ENCODE results near the gene GPR160. TPM values are rescaled to one million over a fixed set of nuclear protein-coding genes. Genes with fewer than 3 reads are reported as not detected.

Gene GPR160
- total RNA-seq, 1 experiment from 2014 or later: 15.7 TPM

DNA sequence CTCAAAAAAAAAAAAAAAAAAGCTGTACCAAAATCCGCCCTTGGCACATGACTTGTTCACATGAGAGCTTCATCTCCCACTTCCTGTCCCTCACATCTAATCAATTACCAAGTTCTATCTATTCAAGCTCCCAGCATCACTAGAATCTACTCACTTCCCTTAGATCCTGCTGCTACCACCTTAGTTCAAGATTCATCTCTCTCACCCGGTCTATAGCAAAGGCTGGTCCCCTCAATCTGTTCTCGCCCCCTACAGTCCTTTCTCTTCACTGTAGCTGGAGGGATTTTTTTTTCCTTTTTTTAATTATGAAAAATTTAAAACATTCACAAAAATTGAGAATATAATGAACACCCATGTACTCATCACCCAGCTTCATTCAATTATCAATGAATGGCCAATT is 16.7 kb upstream of the GPR160 start:
- ChIA-PET POLR2A (ENCODE audit: unreplicated experiment) (no interaction called here), CTCF (interaction anchor here (0.6 kb wide), 1 partner anchor 27 kb away, joined by 3 read pairs; no protein-coding TSS in a partner anchor)
- Histone ChIP-seq H3K27me3 (ENCODE audit: low read length) (no peaks in the 10 kb centered on the region), H3K9ac (ENCODE audit: low read length) (no peak overlapping the region), H2AFZ (ENCODE audit: low read length) (no peak overlapping the region), H4K20me1 (ENCODE audit: low read length) (no peaks in the 10 kb centered on the region), H3K27ac (ENCODE audit: low read length) (no peak overlapping the region), H3K4me2 (ENCODE audit: low read length) (no peak overlapping the region), H3K9me2 (replicated peaks; ENCODE audit: low read length) (no peaks in the 10 kb centered on the region), H3K79me2 (ENCODE audit: low read length) (no peaks in the 10 kb centered on the region), H3K4me3 (ENCODE audit: low read length) (no peak overlapping the region), H3K9me3 (ENCODE audit: low read length) (no peaks in the 10 kb centered on the region), H3F3A (ENCODE audit: low read length, unreplicated experiment) (no peaks in the 10 kb centered on the region), H3K36me3 (ENCODE audit: low read depth, low read length) (no peaks in the 10 kb centered on the region), H3K4me1 (ENCODE audit: insufficient read depth, low read length) (no peaks in the 10 kb centered on the region)
- ATAC-seq (no peak), DNase-seq (no peak)
- intact Hi-C loops (cut with micrococcal nuclease): no loop called here
- TF ChIP-seq EZH2 (IDR thresholded peaks at IDR 0.05; ENCODE audit: low read length, unreplicated experiment): no peak
- TF ChIP-seq, protein P1, sequence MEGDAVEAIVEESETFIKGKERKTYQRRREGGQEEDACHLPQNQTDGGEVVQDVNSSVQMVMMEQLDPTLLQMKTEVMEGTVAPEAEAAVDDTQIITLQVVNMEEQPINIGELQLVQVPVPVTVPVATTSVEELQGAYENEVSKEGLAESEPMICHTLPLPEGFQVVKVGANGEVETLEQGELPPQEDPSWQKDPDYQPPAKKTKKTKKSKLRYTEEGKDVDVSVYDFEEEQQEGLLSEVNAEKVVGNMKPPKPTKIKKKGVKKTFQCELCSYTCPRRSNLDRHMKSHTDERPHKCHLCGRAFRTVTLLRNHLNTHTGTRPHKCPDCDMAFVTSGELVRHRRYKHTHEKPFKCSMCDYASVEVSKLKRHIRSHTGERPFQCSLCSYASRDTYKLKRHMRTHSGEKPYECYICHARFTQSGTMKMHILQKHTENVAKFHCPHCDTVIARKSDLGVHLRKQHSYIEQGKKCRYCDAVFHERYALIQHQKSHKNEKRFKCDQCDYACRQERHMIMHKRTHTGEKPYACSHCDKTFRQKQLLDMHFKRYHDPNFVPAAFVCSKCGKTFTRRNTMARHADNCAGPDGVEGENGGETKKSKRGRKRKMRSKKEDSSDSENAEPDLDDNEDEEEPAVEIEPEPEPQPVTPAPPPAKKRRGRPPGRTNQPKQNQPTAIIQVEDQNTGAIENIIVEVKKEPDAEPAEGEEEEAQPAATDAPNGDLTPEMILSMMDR (conservative IDR thresholded peaks at IDR 0.05; ENCODE audit: low read depth, low read length): peak; percentile 31; the same call in 1 of the 2 replicates
- no TSS peak for BruUV-seq (replicated peaks)

DNA sequence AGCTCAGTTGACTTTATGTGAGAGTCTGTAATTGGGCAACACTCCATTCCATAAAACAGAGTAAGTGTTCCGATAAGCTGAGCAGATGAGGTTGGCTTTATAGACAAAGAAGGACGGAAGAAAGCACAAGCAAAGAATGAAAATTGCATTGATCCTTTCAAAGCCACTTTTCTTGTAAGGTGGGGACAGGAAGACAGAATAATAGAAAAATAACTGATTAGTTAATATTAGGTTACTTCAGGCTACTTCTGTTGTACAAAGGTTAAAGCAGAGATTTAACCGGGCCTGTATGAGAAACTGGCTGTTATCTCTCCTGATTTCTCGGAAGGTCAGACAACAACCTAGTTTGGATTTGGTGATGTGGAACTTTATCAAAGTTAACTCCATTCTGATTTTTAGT is 15.5 kb upstream of the GPR160 start:
- Histone ChIP-seq H3K9ac (ENCODE audit: low read length) (no peak overlapping the region), H3K27me3 (ENCODE audit: low read length) (no peaks in the 10 kb centered on the region), H2AFZ (ENCODE audit: low read length) (no peak overlapping the region), H3K36me3 (ENCODE audit: low read depth, low read length) (no peaks in the 10 kb centered on the region), H4K20me1 (ENCODE audit: low read length) (no peaks in the 10 kb centered on the region), H3K4me2 (ENCODE audit: low read length) (no peak overlapping the region), H3K4me3 (ENCODE audit: low read length) (no peak overlapping the region), H3K79me2 (ENCODE audit: low read length) (no peaks in the 10 kb centered on the region), H3K4me1 (ENCODE audit: insufficient read depth, low read length) (no peaks in the 10 kb centered on the region), H3K9me3 (ENCODE audit: low read length) (no peaks in the 10 kb centered on the region), H3K9me2 (replicated peaks; ENCODE audit: low read length) (no peaks in the 10 kb centered on the region), H3F3A (ENCODE audit: low read length, unreplicated experiment) (no peaks in the 10 kb centered on the region), H3K27ac (ENCODE audit: low read length) (no peak overlapping the region)
- ChIA-PET CTCF (no interaction called here), POLR2A (ENCODE audit: unreplicated experiment) (no interaction called here)
- no peak for ATAC-seq
- no peak for DNase-seq
- no peak for TF ChIP-seq EZH2 (IDR thresholded peaks at IDR 0.05; ENCODE audit: low read length, unreplicated experiment)
- TF ChIP-seq, protein P1 (conservative IDR thresholded peaks at IDR 0.05; ENCODE audit: low read depth, low read length): no peak
- TF ChIP-seq EZH2phosphoT487 (IDR thresholded peaks at IDR 0.05; ENCODE audit: borderline replicate concordance, low read length): no peak
- intact Hi-C loops (cut with micrococcal nuclease): no loop called here
- no TSS peak for BruUV-seq (replicated peaks)

DNA sequence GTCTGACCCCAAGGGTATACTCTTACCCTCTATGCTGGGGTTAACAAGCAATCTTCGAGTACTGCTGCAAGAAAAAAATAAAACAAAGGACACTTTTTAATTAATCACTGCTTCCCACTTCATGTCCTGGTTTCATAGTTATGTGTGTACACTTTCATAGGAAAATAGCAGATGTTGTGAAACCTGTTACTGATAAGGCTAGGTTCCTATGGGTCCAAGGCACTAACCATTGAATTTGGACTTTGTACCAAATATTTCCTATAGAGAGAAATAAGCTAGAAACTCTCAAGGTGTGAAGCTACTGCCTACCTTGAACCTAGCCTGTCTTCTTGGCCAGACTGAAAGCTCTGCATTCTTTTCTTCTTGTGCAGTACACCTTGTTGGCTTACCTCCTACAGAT is 14.6 kb upstream of the GPR160 start:
- DNase-seq (no peak), ATAC-seq (no peak)
- CTCF ChIA-PET: no interaction called here
- Histone ChIP-seq H3K27ac (ENCODE audit: low read length) (no peak overlapping the region), H3K79me2 (ENCODE audit: low read length) (no peaks in the 10 kb centered on the region), H2AFZ (ENCODE audit: low read length) (no peak overlapping the region), H4K20me1 (ENCODE audit: low read length) (no peaks in the 10 kb centered on the region), H3K9me3 (ENCODE audit: low read length) (no peaks in the 10 kb centered on the region), H3K9ac (ENCODE audit: low read length) (no peak overlapping the region), H3K9me2 (replicated peaks; ENCODE audit: low read length) (no peaks in the 10 kb centered on the region), H3K4me1 (ENCODE audit: insufficient read depth, low read length) (no peaks in the 10 kb centered on the region), H3K4me2 (ENCODE audit: low read length) (no peak overlapping the region), H3F3A (ENCODE audit: low read length, unreplicated experiment) (no peaks in the 10 kb centered on the region), H3K27me3 (ENCODE audit: low read length) (no peaks in the 10 kb centered on the region), H3K4me3 (ENCODE audit: low read length) (no peak overlapping the region), H3K36me3 (ENCODE audit: low read depth, low read length) (no peaks in the 10 kb centered on the region)
- intact Hi-C loops (cut with micrococcal nuclease): no loop called here
- no peak for TF ChIP-seq EZH2phosphoT487 (IDR thresholded peaks at IDR 0.05; ENCODE audit: borderline replicate concordance, low read length)
- no peak for TF ChIP-seq EZH2 (IDR thresholded peaks at IDR 0.05; ENCODE audit: low read length, unreplicated experiment)
- TF ChIP-seq, protein P1 (conservative IDR thresholded peaks at IDR 0.05; ENCODE audit: low read depth, low read length): no peak
- POLR2A ChIA-PET (ENCODE audit: unreplicated experiment): no interaction called here
- no TSS peak for BruUV-seq (replicated peaks)

Data from PC-3 (cell line).